Type B pancreatic cell (in vitro differentiated cells): ENCODE results near the gene NDUFA8. TPM values are rescaled to one million over a fixed set of nuclear protein-coding genes. Genes with fewer than 3 reads are reported as not detected.

ENCODE experiments used
- DNase-seq: peaks from one replicate; pipeline ENCODE4 v3.0.0; 2021; ENCODE audit warnings: mixed read lengths; ENCODE audit not compliant: unreplicated experiment; ENCODE audit errors: extremely low spot score
- H3K27ac Mint-ChIP-seq: 2 replicates; pipeline ENCODE4 v1.8.0; 2021; ENCODE audit warnings: mild to moderate bottlenecking, mixed read lengths
- H3K27me3 Mint-ChIP-seq: 2 replicates; pipeline ENCODE4 v1.8.0; 2021; ENCODE audit warnings: mixed read lengths
- H3K36me3 Mint-ChIP-seq: 2 replicates; pipeline ENCODE4 v1.8.0; 2021; ENCODE audit warnings: mixed read lengths
- H3K4me1 Mint-ChIP-seq: one replicate; pipeline ENCODE4 v1.8.0; 2021; ENCODE audit warnings: mixed read lengths; ENCODE audit not compliant: unreplicated experiment
- H3K4me3 Mint-ChIP-seq: 2 replicates; pipeline ENCODE4 v1.8.0; 2021; ENCODE audit warnings: mild to moderate bottlenecking, mixed read lengths
- H3K9me3 Mint-ChIP-seq: 2 replicates; pipeline ENCODE4 v1.8.0; 2021; ENCODE audit warnings: mixed read lengths
- total RNA-seq: library from RNA; stranded (reverse); gene quantifications from 2 replicates; pipeline ENCODE4 v1.2.1, GENCODE V29; 2021; ENCODE audit warnings: low replicate concordance
- TF ChIP-seq, protein P1 (sequence below): fragments of 200-600 bp; sonication (generic); conservative IDR thresholded peaks from 2 replicates; pipeline ENCODE4 v1.5.0; 2021; ENCODE audit warnings: antibody characterized with exemption, mild to moderate bottlenecking

NDUFA8 gene
- total RNA-seq, 1 donor from 2014 or later: 65.4 TPM

DNA sequence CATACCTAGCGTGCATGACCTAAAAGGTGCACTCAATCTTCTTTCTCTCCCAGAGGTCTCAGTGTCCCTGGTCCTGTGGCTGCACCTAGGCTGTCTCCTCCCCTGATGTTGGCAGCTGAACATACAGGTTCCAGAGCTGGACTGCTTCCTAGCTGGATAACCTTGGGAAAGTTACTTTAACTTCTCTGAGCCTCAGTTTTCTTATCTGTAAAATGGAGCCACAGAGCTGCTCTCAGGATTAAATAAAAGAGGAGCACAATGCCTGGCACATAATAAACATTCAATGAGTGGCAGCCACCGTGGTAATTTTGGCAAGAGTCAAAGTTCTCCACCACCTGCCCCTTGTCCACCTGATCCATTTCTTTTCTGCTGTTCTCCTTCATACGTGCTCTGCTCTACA is 14.1 kb upstream of the NDUFA8 start:
- DNase-seq: no peak
- no peak overlapping the region for H3K4me3 Mint-ChIP-seq
- H3K27me3 Mint-ChIP-seq: peaks cover 58% of the 10 kb centered on the region
- H3K27ac Mint-ChIP-seq: no peak overlapping the region
- no peaks in the 10 kb centered on the region for H3K4me1 Mint-ChIP-seq
- H3K36me3 Mint-ChIP-seq: no peaks in the 10 kb centered on the region
- TF ChIP-seq, protein P1, sequence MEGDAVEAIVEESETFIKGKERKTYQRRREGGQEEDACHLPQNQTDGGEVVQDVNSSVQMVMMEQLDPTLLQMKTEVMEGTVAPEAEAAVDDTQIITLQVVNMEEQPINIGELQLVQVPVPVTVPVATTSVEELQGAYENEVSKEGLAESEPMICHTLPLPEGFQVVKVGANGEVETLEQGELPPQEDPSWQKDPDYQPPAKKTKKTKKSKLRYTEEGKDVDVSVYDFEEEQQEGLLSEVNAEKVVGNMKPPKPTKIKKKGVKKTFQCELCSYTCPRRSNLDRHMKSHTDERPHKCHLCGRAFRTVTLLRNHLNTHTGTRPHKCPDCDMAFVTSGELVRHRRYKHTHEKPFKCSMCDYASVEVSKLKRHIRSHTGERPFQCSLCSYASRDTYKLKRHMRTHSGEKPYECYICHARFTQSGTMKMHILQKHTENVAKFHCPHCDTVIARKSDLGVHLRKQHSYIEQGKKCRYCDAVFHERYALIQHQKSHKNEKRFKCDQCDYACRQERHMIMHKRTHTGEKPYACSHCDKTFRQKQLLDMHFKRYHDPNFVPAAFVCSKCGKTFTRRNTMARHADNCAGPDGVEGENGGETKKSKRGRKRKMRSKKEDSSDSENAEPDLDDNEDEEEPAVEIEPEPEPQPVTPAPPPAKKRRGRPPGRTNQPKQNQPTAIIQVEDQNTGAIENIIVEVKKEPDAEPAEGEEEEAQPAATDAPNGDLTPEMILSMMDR: no peak
- no peaks in the 10 kb centered on the region for H3K9me3 Mint-ChIP-seq

DNA sequence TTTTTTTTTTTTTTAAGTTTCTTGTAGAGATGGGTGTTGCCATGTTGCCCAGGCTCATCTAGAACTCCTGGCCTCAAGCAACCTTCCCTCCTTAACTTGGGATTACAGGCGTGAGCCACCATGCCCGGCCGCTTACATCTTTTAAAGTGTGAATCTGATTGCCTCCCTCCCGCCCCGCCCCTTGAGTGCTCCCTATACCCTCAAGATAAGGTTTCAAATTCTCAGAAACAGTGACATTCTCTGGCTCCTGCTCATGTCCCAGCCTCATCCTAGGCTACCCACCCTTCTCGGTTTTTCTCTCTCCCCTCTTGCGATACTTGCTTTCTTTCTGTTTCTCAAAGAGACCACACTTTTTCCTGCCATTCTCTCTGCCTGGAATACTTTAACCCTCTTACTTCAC is 12.6 kb upstream of the NDUFA8 start:
- Mint-ChIP-seq H3K27me3 (peaks cover 60% of the 10 kb centered on the region), H3K36me3 (no peaks in the 10 kb centered on the region)

DNA sequence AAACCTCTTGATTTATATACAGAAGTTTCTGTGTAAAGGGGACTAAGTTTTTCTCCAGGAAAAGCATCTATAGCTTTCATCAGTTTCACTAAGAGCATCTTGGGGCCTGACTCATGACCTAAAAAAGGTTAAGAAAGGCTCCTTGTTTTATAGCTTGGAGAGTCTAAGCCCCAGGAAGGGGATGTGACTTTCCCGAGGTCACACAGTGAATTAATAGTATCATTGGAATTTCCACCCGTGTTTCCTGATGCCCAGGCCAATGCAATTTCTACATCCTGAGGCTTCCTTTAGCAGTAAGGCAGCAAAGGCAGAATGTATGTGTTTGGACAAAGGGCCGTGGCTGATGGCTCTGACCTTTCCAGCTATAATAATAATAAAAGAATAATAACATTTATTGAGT is 8.8 kb upstream of the NDUFA8 start:
- no peak for DNase-seq
- H3K36me3 Mint-ChIP-seq: no peaks in the 10 kb centered on the region
- H3K4me1 Mint-ChIP-seq: no peaks in the 10 kb centered on the region
- H3K4me3 Mint-ChIP-seq: no peak overlapping the region
- H3K9me3 Mint-ChIP-seq: peaks cover 4% of the 10 kb centered on the region
- peaks cover 63% of the 10 kb centered on the region for H3K27me3 Mint-ChIP-seq
- TF ChIP-seq, protein P1: no peak
- H3K27ac Mint-ChIP-seq: no peak overlapping the region

More for the DNA sequence above, 12.6 kb upstream of the NDUFA8 start:
- Mint-ChIP-seq H3K4me3 (no peak overlapping the region), H3K27ac (no peak overlapping the region), H3K4me1 (no peaks in the 10 kb centered on the region), H3K9me3 (no peaks in the 10 kb centered on the region)
- DNase-seq: no peak
- TF ChIP-seq, protein P1: no peak

DNA sequence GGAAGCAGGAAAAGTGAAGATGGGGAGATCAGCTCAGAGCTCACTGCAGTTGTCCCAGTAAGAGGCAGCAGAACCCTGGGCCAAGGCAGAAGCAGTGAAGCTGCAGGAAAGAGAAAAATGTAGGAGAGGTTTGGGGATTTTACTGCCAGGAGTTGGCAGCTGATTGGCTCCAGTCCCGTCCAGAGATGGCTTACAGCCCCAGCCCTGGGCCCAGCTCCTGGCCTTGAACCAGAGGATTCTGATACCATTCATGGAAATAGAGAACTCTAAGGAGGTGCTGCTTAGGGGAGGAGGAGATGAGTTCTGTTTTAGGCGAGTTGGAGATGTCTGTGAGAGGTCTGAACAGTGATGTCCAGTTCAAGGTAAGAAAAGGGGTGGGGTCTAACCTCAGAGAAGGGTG is 4.7 kb upstream of the NDUFA8 start:
- H3K36me3 Mint-ChIP-seq: no peaks in the 10 kb centered on the region
- H3K9me3 Mint-ChIP-seq: peaks cover 4% of the 10 kb centered on the region
- H3K4me3 Mint-ChIP-seq: no peak overlapping the region
- H3K4me1 Mint-ChIP-seq: no peaks in the 10 kb centered on the region
- no peak for DNase-seq
- H3K27me3 Mint-ChIP-seq: peaks cover 50% of the 10 kb centered on the region
- TF ChIP-seq, protein P1: no peak
- H3K27ac Mint-ChIP-seq: no peak overlapping the region

DNA sequence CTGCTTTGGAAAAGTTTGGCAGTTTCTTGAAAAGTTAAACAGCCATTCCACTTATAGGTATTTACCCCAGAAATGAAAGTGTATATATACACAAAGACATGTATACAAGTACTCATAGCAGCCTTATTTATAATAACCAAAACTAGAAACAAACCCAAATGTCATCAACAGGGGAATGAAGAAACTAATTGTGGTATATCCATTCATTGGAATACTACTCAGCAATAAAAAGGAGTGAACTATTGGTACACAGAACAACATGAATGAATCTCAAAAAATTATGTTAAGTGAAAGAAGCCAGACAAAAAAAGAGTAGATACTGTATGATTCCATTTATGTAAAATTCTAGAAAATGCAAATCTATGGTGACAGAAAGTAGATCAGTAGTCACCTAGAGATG is 2.8 kb upstream of the NDUFA8 start:
- Mint-ChIP-seq H3K27me3 (peaks cover 36% of the 10 kb centered on the region), H3K4me3 (no peak overlapping the region), H3K9me3 (peaks cover 4% of the 10 kb centered on the region), H3K27ac (no peak overlapping the region), H3K4me1 (peaks cover 9% of the 10 kb centered on the region), H3K36me3 (peaks cover 4% of the 10 kb centered on the region)
- TF ChIP-seq, protein P1: no peak
- DNase-seq: no peak

DNA sequence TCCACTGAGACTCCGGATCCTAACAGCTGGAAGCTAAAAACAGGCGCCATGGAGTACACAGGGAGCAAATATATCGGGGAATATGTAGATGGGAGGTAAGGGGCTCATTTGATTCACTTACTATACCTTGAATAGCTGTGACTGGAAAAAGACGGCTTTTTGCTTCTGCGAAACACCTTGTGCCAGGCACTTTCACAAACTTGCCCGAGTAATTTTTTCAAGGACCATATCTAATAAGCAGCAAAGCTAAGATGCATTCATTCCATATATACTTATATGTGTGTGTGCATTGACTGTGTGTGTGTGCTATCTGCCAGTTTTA is 307 bp upstream of the NDUFA8 start:
- Mint-ChIP-seq H3K27ac (peak overlapping the region; percentile 93), H3K27me3 (peaks cover 28% of the 10 kb centered on the region), H3K36me3 (peaks cover 11% of the 10 kb centered on the region), H3K4me3 (peak overlapping the region; percentile 98), H3K9me3 (no peaks in the 10 kb centered on the region), H3K4me1 (peaks cover 19% of the 10 kb centered on the region)
- DNase-seq: no peak
- TF ChIP-seq, protein P1: no peak
